GM19193 (cell line): ENCODE data around the gene OR51G1.
"Not testable (repeated sequence)": the region's sequence is repeated elsewhere in the genome, so short reads cannot be mapped to it uniquely, and the experiment has no call there.

Experiments
- POLR2A ChIP-seq: IDR thresholded peaks from 4 replicates; pipeline ENCODE4 v1.6.1; 2011; ENCODE audit not compliant: insufficient read depth, insufficient read length; ENCODE audit errors: extremely low read depth

The OR51G1 gene

GRCh38 chr11:4924239-4924638, at the start of gene OR51G1:
Gene OR51G1, minus strand, starts transcription at chr11:4924339. Its CDS starts 0 bp downstream, at chr11:4924339.
- no peak for TF ChIP-seq POLR2A

- TF ChIP-seq POLR2A, result no peak
These were observed 38.7 kb upstream of the OR51G1 start for GRCh38 chr11:4962816-4963215.

- no peak for TF ChIP-seq POLR2A
These were observed 36.7 kb upstream of the OR51G1 start for GRCh38 chr11:4960877-4961276.

GRCh38 chr11:4957396-4957795, 33.3 kb upstream of the OR51G1 start:
- no peak for TF ChIP-seq POLR2A

GRCh38 chr11:4955613-4956012, 31.5 kb upstream of the OR51G1 start, which contains the start of gene OR51A2:
Gene OR51A2, minus strand, starts transcription at chr11:4955713. Its CDS starts 0 bp downstream, at chr11:4955713.
- not testable (repeated sequence) for TF ChIP-seq POLR2A

GRCh38 chr11:4947505-4947904, 23.4 kb upstream of the OR51G1 start, which contains the start of gene OR51A4:
Gene OR51A4, minus strand, starts transcription at chr11:4947605. Its CDS starts 505 bp downstream, at chr11:4947100.
- no peak for TF ChIP-seq POLR2A

- no peak for TF ChIP-seq POLR2A
These were observed 12.6 kb upstream of the OR51G1 start for GRCh38 chr11:4936745-4937144.

- no peak for TF ChIP-seq POLR2A
These were observed 8.6 kb upstream of the OR51G1 start for GRCh38 chr11:4932751-4933150.

GRCh38 chr11:4926608-4927007, 2.5 kb upstream of the OR51G1 start:
- TF ChIP-seq POLR2A, result no peak

GRCh38 chr11:4922304-4922703, 1.8 kb downstream of the OR51G1 start:
- no peak for TF ChIP-seq POLR2A

GRCh38 chr11:4921796-4922195, 2.3 kb downstream of the OR51G1 start:
- no peak for TF ChIP-seq POLR2A

- no peak for TF ChIP-seq POLR2A
These were observed 4.9 kb downstream of the OR51G1 start, which contains the start of gene OR51G2 for GRCh38 chr11:4919250-4919649. Gene OR51G2, minus strand, starts transcription at chr11:4919350. Its CDS starts 3,687 bp downstream, at chr11:4915663.

GRCh38 chr11:4916581-4916980, 7.6 kb downstream of the OR51G1 start:
- no peak for TF ChIP-seq POLR2A

- TF ChIP-seq POLR2A, result no peak
These were observed 20.7 kb downstream of the OR51G1 start, which contains the start of gene OR51A7 for GRCh38 chr11:4903484-4903883. Gene OR51A7, plus strand, starts transcription at chr11:4903783. Its CDS starts 3,587 bp downstream, at chr11:4907370.

GRCh38 chr11:4891996-4892640, 32.0 kb downstream of the OR51G1 start:
- TF ChIP-seq POLR2A, result no peak

GRCh38 chr11:4890279-4890678, 33.9 kb downstream of the OR51G1 start:
- no peak for TF ChIP-seq POLR2A
